ENCODE measurements around the gene COL4A6.

DNA sequence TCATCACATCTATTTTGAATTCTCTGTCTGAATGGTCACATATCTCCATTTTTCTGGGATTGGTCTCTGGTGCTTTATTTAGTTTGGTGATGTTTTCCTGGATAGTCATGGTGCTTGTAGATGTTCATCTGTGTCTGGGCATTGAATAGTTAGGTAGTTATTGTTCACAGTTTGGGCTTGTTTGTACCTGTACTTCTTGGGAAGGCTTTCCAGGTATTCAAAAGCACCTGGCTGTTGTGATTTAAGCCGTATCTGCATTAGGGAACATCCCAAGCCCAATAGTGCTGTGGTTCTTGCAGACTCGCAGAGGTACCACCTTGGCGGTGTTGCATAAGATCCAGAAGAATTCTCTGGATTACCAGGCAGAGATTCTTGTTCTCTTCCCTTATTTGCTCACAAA lies 46.0 kb upstream of the COL4A6 start:
- TF ChIP-seq POLR2A (IDR thresholded peaks at IDR 0.05) (no peak), CTCF (IDR thresholded peaks at IDR 0.05) (no peak)

All from thyroid gland (tissue), 4 donors.